Memory B cell (primary cell): ENCODE results near the gene KCNK13.

Experiments used
- ATAC-seq: fragments of 150-1000 bp; cut with Tn5 transposase; 2 replicates; pipeline ENCODE4 v1.10.0; 2021; ENCODE audit warnings: low read depth, mild to moderate bottlenecking, moderate library complexity
- DNase-seq, 2 donors: peaks; one replicate each; pipeline ENCODE4 v3.0.0; 2022; ENCODE audit warnings: low spot score in 2 of 2
- H3K27ac Mint-ChIP-seq: one replicate; pipeline ENCODE4 v1.8.0; 2022; ENCODE audit warnings: mild to moderate bottlenecking, moderate library complexity, mixed read lengths
- H3K27me3 Mint-ChIP-seq: one replicate; pipeline ENCODE4 v1.8.0; 2022; ENCODE audit warnings: mixed read lengths
- H3K36me3 Mint-ChIP-seq: one replicate; pipeline ENCODE4 v1.8.0; 2022; ENCODE audit warnings: mild to moderate bottlenecking, mixed read lengths
- H3K4me1 Mint-ChIP-seq: one replicate; pipeline ENCODE4 v1.8.0; 2022; ENCODE audit warnings: mixed read lengths
- H3K4me3 Mint-ChIP-seq: one replicate; pipeline ENCODE4 v1.8.0; 2022; ENCODE audit warnings: mild to moderate bottlenecking, moderate library complexity, mixed read lengths
- H3K9me3 Mint-ChIP-seq: one replicate; pipeline ENCODE4 v1.8.0; 2022; ENCODE audit warnings: mixed read lengths

KCNK13 gene

DNA sequence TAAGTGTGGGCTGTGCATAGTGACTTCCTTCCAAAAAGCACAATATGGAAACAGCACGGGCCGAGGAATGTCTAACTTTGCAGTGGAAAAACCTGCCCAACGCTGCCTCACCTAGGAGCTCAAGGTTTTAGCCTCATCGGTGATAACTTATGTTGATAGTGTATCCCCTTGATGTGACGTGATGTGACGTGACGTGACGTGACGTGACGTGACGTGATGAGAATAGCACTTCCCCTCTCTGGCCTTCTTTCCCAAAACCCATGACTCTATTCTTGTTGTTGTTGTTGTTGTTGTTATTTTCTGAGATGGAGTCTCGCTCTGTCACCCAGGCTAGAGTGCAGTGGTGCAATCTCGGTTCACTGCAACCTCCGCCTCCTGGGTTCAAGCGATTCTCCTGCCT, 64.5 kb downstream of the KCNK13 start:
- no peak overlapping the region for H3K27ac Mint-ChIP-seq

GRCh38 chr14:90132821-90133570, 71.2 kb downstream of the KCNK13 start:
- Mint-ChIP-seq H3K4me1 (no peaks in the 10 kb centered on the region), H3K9me3 (no peaks in the 10 kb centered on the region), H3K27me3 (peaks cover 11% of the 10 kb centered on the region), H3K27ac (no peak overlapping the region), H3K36me3 (no peaks in the 10 kb centered on the region), H3K4me3 (no peak overlapping the region)
- ATAC-seq (no peak), DNase-seq (no peak)

More for the DNA sequence above, 64.5 kb downstream of the KCNK13 start:
- ATAC-seq (no peak), DNase-seq (no peak)
- H3K4me3 Mint-ChIP-seq = no peak overlapping the region
- H3K27me3 Mint-ChIP-seq = peaks cover 3% of the 10 kb centered on the region
- H3K36me3 Mint-ChIP-seq = no peaks in the 10 kb centered on the region
- H3K4me1 Mint-ChIP-seq = no peaks in the 10 kb centered on the region
- no peaks in the 10 kb centered on the region for H3K9me3 Mint-ChIP-seq

- Mint-ChIP-seq H3K4me1 (no peaks in the 10 kb centered on the region), H3K9me3 (no peaks in the 10 kb centered on the region), H3K27me3 (peaks cover 8% of the 10 kb centered on the region)
These were observed 75.1 kb downstream of the KCNK13 start for GRCh38 chr14:90136904-90137303.

GRCh38 chr14:90137807-90138206, 76.0 kb downstream of the KCNK13 start:
- ATAC-seq = no peak

More at GRCh38 chr14:90136904-90137303, 75.1 kb downstream of the KCNK13 start:
- DNase-seq = no peak
- Mint-ChIP-seq H3K4me3 (no peak overlapping the region), H3K27ac (no peak overlapping the region), H3K36me3 (no peaks in the 10 kb centered on the region)
- no peak for ATAC-seq

GRCh38 chr14:90139199-90139598, 77.4 kb downstream of the KCNK13 start:
- Mint-ChIP-seq H3K27me3 (peaks cover 6% of the 10 kb centered on the region), H3K4me1 (no peaks in the 10 kb centered on the region), H3K4me3 (no peak overlapping the region), H3K27ac (no peak overlapping the region), H3K9me3 (no peaks in the 10 kb centered on the region), H3K36me3 (no peaks in the 10 kb centered on the region)
- DNase-seq (no peak), ATAC-seq (no peak)

More at GRCh38 chr14:90137807-90138206, 76.0 kb downstream of the KCNK13 start:
- H3K9me3 Mint-ChIP-seq = no peaks in the 10 kb centered on the region
- no peak overlapping the region for H3K27ac Mint-ChIP-seq
- no peaks in the 10 kb centered on the region for H3K36me3 Mint-ChIP-seq
- H3K27me3 Mint-ChIP-seq = peaks cover 6% of the 10 kb centered on the region
- no peaks in the 10 kb centered on the region for H3K4me1 Mint-ChIP-seq
- no peak overlapping the region for H3K4me3 Mint-ChIP-seq
- no peak for DNase-seq

- H3K9me3 Mint-ChIP-seq = no peaks in the 10 kb centered on the region
- H3K36me3 Mint-ChIP-seq = no peaks in the 10 kb centered on the region
- no peak overlapping the region for H3K27ac Mint-ChIP-seq
- no peak for DNase-seq
- no peak for ATAC-seq
- H3K27me3 Mint-ChIP-seq = peaks cover 4% of the 10 kb centered on the region
- no peaks in the 10 kb centered on the region for H3K4me1 Mint-ChIP-seq
- no peak overlapping the region for H3K4me3 Mint-ChIP-seq
These were observed 78.6 kb downstream of the KCNK13 start for GRCh38 chr14:90140298-90140955.

- Mint-ChIP-seq H3K9me3 (no peaks in the 10 kb centered on the region), H3K4me1 (no peaks in the 10 kb centered on the region), H3K4me3 (no peak overlapping the region), H3K36me3 (no peaks in the 10 kb centered on the region), H3K27me3 (peaks cover 4% of the 10 kb centered on the region), H3K27ac (no peak overlapping the region)
- no peak for ATAC-seq
- no peak for DNase-seq
These were observed 79.1 kb downstream of the KCNK13 start for GRCh38 chr14:90140956-90141316.

GRCh38 chr14:90153429-90153828, 91.6 kb downstream of the KCNK13 start:
- H3K4me3 Mint-ChIP-seq = no peak overlapping the region
- no peak overlapping the region for H3K27ac Mint-ChIP-seq
- ATAC-seq (no peak), DNase-seq (no peak)
- peaks cover 2% of the 10 kb centered on the region for H3K4me1 Mint-ChIP-seq
- H3K9me3 Mint-ChIP-seq = peaks cover 9% of the 10 kb centered on the region
- H3K27me3 Mint-ChIP-seq = peaks cover 26% of the 10 kb centered on the region
- peaks cover 8% of the 10 kb centered on the region for H3K36me3 Mint-ChIP-seq

- peaks cover 23% of the 10 kb centered on the region for H3K27me3 Mint-ChIP-seq
- DNase-seq (no peak), ATAC-seq (no peak)
- H3K9me3 Mint-ChIP-seq = peaks cover 9% of the 10 kb centered on the region
- H3K27ac Mint-ChIP-seq = no peak overlapping the region
- no peak overlapping the region for H3K4me3 Mint-ChIP-seq
- peaks cover 2% of the 10 kb centered on the region for H3K4me1 Mint-ChIP-seq
- peaks cover 8% of the 10 kb centered on the region for H3K36me3 Mint-ChIP-seq
These were observed 92.3 kb downstream of the KCNK13 start for GRCh38 chr14:90154110-90154509.

GRCh38 chr14:90159146-90159545, 97.4 kb downstream of the KCNK13 start:
- Mint-ChIP-seq H3K4me3 (no peak overlapping the region), H3K27ac (no peak overlapping the region), H3K4me1 (peaks cover 2% of the 10 kb centered on the region), H3K36me3 (peaks cover 4% of the 10 kb centered on the region), H3K9me3 (peaks cover 9% of the 10 kb centered on the region), H3K27me3 (peaks cover 14% of the 10 kb centered on the region)
- DNase-seq (no peak), ATAC-seq (no peak)

GRCh38 chr14:90159688-90160087, 97.9 kb downstream of the KCNK13 start:
- ATAC-seq = no peak
- no peak overlapping the region for H3K27ac Mint-ChIP-seq
- DNase-seq = no peak
- H3K27me3 Mint-ChIP-seq = peaks cover 11% of the 10 kb centered on the region
- H3K36me3 Mint-ChIP-seq = peaks cover 2% of the 10 kb centered on the region
- H3K9me3 Mint-ChIP-seq = peaks cover 6% of the 10 kb centered on the region
- no peak overlapping the region for H3K4me3 Mint-ChIP-seq
- no peaks in the 10 kb centered on the region for H3K4me1 Mint-ChIP-seq

DNA sequence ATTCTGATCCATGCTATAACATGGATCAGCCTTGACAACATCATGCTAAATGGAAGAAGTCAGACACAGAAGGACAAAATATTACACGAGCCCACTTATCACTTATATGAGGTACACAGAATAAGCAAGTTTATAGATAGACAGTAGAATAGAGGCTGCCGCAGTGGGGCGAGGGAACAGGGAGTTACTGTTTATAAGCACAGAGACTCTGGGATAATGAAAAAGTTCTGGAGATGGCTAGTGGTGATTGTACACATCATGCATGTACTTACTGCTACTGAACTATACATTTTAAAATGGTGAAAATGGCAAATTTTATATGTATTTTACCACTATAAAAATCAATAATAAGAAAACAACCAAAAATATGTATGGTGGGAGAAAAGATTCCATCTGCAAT, 99.3 kb downstream of the KCNK13 start:
- no peak overlapping the region for H3K4me3 Mint-ChIP-seq
- H3K36me3 Mint-ChIP-seq = no peaks in the 10 kb centered on the region
- no peak overlapping the region for H3K27ac Mint-ChIP-seq
- peaks cover 3% of the 10 kb centered on the region for H3K27me3 Mint-ChIP-seq
- no peak for ATAC-seq
- DNase-seq = no peak
- H3K9me3 Mint-ChIP-seq = peaks cover 5% of the 10 kb centered on the region
- no peaks in the 10 kb centered on the region for H3K4me1 Mint-ChIP-seq

DNA sequence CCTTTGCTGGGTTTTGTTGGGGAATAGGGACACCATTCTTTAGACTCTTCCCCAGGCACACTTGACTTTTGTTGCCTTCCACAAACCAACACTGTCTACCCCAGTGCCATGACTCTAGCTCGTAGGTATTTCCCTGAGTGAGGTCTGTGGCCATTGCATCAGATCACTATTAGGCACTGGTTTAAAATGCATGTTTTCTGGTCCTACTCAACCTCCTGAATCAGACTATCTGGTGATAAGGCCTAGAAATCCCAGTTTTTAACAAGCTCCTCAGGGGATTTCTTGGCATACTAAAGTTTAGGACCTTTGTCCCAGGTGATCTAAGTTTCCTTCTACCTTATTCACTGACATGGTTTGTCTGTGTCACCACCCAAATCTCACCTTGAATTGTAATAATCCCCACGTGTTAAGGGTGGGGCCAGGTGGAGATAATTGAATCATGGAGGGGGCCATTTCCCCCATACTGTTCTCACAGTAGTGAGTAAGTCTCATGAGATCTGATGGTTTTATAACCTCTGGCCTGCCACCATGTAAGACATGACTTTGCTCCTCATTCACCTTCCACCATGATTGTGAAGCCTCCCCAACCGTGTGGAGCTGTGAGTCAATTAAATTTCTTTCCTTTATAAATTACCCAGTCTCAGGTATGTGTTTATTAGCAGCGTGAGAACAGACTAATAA, 106.8 kb downstream of the KCNK13 start:
- H3K36me3 Mint-ChIP-seq = no peaks in the 10 kb centered on the region
- peaks cover 10% of the 10 kb centered on the region for H3K27me3 Mint-ChIP-seq
- peaks cover 5% of the 10 kb centered on the region for H3K9me3 Mint-ChIP-seq
- H3K4me3 Mint-ChIP-seq = no peak overlapping the region
- DNase-seq (no peak), ATAC-seq (no peak)
- no peak overlapping the region for H3K27ac Mint-ChIP-seq
- no peaks in the 10 kb centered on the region for H3K4me1 Mint-ChIP-seq

GRCh38 chr14:90175631-90176030, 113.8 kb downstream of the KCNK13 start:
- Mint-ChIP-seq H3K27me3 (peaks cover 8% of the 10 kb centered on the region), H3K27ac (no peak overlapping the region), H3K4me1 (no peaks in the 10 kb centered on the region), H3K36me3 (no peaks in the 10 kb centered on the region), H3K9me3 (peaks cover 5% of the 10 kb centered on the region), H3K4me3 (no peak overlapping the region)
- no peak for DNase-seq
- no peak for ATAC-seq
